Measurements from ENCODE around the gene ASB3. TPM values are rescaled to one million over a fixed set of nuclear protein-coding genes. Genes with fewer than 3 reads are reported as not detected.

ASB3 gene
- total and polyA plus RNA-seq, 2 donors (not counting 3 experiments of a cell fraction or from before 2014, with no cell fraction given), result 20.3 to 20.5 TPM

- no peaks in the 10 kb centered on the region for H3K9me3 ChIP-seq (replicated peaks; ENCODE audit: control insufficient read depth, insufficient read depth, low read length)
- H3K36me3 ChIP-seq (ENCODE audit: control insufficient read depth in 2 of 2, extremely low read depth in 1 of 2, insufficient read depth in 2 of 2, low read length in 2 of 2), result no peaks in the 10 kb centered on the region
- no peaks in the 10 kb centered on the region for H4K20me1 ChIP-seq (replicated peaks; ENCODE audit: control insufficient read depth, extremely low read depth, insufficient read depth, low read length)
- no TSS peak for BruUV-seq (replicated peaks)
- dilution Hi-C loops (cut with MboI; ENCODE audit: extremely low pct_ligation_motif_present, low sequenced_read_pairs), result no loop called here
- H3K9me1 ChIP-seq (replicated peaks; ENCODE audit: control insufficient read depth, extremely low read depth, insufficient read depth, low read length), result no peaks in the 10 kb centered on the region
- POLR2A ChIA-PET, result no interaction called here
- no peak for TF ChIP-seq POLR2AphosphoS5 (IDR thresholded peaks at IDR 0.05; ENCODE audit: insufficient read depth, low read depth, low read length)
- TF ChIP-seq, protein P1, sequence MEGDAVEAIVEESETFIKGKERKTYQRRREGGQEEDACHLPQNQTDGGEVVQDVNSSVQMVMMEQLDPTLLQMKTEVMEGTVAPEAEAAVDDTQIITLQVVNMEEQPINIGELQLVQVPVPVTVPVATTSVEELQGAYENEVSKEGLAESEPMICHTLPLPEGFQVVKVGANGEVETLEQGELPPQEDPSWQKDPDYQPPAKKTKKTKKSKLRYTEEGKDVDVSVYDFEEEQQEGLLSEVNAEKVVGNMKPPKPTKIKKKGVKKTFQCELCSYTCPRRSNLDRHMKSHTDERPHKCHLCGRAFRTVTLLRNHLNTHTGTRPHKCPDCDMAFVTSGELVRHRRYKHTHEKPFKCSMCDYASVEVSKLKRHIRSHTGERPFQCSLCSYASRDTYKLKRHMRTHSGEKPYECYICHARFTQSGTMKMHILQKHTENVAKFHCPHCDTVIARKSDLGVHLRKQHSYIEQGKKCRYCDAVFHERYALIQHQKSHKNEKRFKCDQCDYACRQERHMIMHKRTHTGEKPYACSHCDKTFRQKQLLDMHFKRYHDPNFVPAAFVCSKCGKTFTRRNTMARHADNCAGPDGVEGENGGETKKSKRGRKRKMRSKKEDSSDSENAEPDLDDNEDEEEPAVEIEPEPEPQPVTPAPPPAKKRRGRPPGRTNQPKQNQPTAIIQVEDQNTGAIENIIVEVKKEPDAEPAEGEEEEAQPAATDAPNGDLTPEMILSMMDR (IDR thresholded peaks at IDR 0.05; ENCODE audit: extremely low read depth in 1 of 2, insufficient read depth in 1 of 2, low read depth in 1 of 2, low read length in 2 of 2), result peak; percentile 6 to 18
- no peak for FAIRE-seq
- no peak overlapping the region for H2AFZ ChIP-seq (ENCODE audit: low read depth, low read length)
- no peak overlapping the region for H3K4me2 ChIP-seq (ENCODE audit: insufficient read depth, low read length)
- intact Hi-C loops (cut with micrococcal nuclease), result no loop called here
- H3K9ac ChIP-seq (replicated peaks; ENCODE audit: extremely low read depth, insufficient read depth, low read length), result no peak overlapping the region
- no peaks in the 10 kb centered on the region for H3K27me3 ChIP-seq (ENCODE audit: control insufficient read depth in 2 of 2, insufficient read depth in 2 of 2, low read length in 2 of 2)
- H3K27ac ChIP-seq (ENCODE audit: insufficient read depth, low read depth, low read length), result no peak overlapping the region
- peaks cover 2% of the 10 kb centered on the region for H3K4me1 ChIP-seq (ENCODE audit: control insufficient read depth, extremely low read depth, insufficient read depth, low read length)
- H3K4me3 ChIP-seq (replicated peaks in 1 of 3; ENCODE audit: insufficient read depth in 1 of 3, low read depth in 1 of 3, low read length in 3 of 3), result no peak overlapping the region
- peak; percentile 39 for DNase-seq (ENCODE audit: low read depth, low spot score)
- CTCF ChIA-PET, result interaction anchor here (0.9 to 1.0 kb wide), 2 partner anchors 9 to 293 kb away, joined by 3 to 6 read pairs; no protein-coding TSS in a partner anchor
- no peaks in the 10 kb centered on the region for H3K79me2 ChIP-seq (ENCODE audit: control insufficient read depth, insufficient read depth, low read length)
Measured at GRCh38 chr2:53715568-53715967, 71.2 kb downstream of the ASB3 start.

DNA sequence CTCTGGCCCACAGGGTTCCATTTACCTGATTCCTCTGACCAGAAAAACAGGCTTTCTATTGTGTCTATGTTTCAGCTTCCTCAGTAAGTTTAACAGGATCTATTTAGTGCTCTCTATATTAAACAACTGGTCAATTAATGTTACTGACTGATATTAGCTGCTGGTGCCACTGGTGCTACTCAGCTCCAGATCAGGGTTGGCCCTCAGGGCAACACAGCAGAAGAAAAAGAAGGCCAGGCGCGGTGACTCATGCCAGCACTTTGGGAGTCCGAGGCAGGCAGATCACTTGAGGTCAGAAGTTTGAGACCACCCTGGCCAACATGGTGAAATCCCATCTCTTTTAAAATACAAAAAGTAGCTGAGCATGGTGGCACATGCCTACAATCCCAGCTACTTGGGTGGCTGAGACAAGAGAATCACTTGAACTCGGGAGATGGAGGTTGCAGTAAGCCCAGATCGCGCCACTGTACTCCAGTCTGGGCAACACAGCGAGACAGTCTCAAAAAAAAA is 75.4 kb downstream of the ASB3 start:
- Histone ChIP-seq H3K9me1 (replicated peaks; ENCODE audit: control insufficient read depth, extremely low read depth, insufficient read depth, low read length) (no peaks in the 10 kb centered on the region), H3K36me3 (ENCODE audit: control insufficient read depth in 2 of 2, extremely low read depth in 1 of 2, insufficient read depth in 2 of 2, low read length in 2 of 2) (peaks cover 0 to 3% of the 10 kb centered on the region in 2 experiments), H3K79me2 (ENCODE audit: control insufficient read depth, insufficient read depth, low read length) (no peaks in the 10 kb centered on the region), H3K27me3 (ENCODE audit: control insufficient read depth in 2 of 2, insufficient read depth in 2 of 2, low read length in 2 of 2) (no peaks in the 10 kb centered on the region), H2AFZ (ENCODE audit: low read depth, low read length) (no peak overlapping the region), H3K4me3 (replicated peaks in 1 of 3; ENCODE audit: insufficient read depth in 1 of 3, low read depth in 1 of 3, low read length in 3 of 3) (no peak overlapping the region), H3K4me1 (ENCODE audit: control insufficient read depth, extremely low read depth, insufficient read depth, low read length) (no peaks in the 10 kb centered on the region), H3K27ac (ENCODE audit: insufficient read depth, low read depth, low read length) (no peak overlapping the region), H4K20me1 (replicated peaks; ENCODE audit: control insufficient read depth, extremely low read depth, insufficient read depth, low read length) (no peaks in the 10 kb centered on the region), H3K9ac (replicated peaks; ENCODE audit: extremely low read depth, insufficient read depth, low read length) (no peak overlapping the region), H3K4me2 (ENCODE audit: insufficient read depth, low read length) (no peak overlapping the region), H3K9me3 (replicated peaks; ENCODE audit: control insufficient read depth, insufficient read depth, low read length) (no peaks in the 10 kb centered on the region)
- dilution Hi-C loops (cut with MboI; ENCODE audit: extremely low pct_ligation_motif_present, low sequenced_read_pairs), result no loop called here
- ChIA-PET CTCF (interaction anchor here (1.1 kb wide), 1 partner anchor 22 kb away, joined by 4 read pairs; no protein-coding TSS in a partner anchor), POLR2A (no interaction called here)
- no TSS peak for BruUV-seq (replicated peaks)
- DNase-seq (ENCODE audit: low read depth, low spot score), result no peak
- FAIRE-seq, result no peak
- TF ChIP-seq FOS (IDR thresholded peaks at IDR 0.05; ENCODE audit: borderline replicate concordance, insufficient read depth, low read length) (no peak), EZH2 (IDR thresholded peaks at IDR 0.05; ENCODE audit: borderline replicate concordance, low read depth, low read length, severe bottlenecking) (no peak), MYC (IDR thresholded peaks at IDR 0.05; ENCODE audit: low read depth, low read length) (no peak), JUN (IDR thresholded peaks at IDR 0.05; ENCODE audit: borderline replicate concordance, insufficient read depth, insufficient read length, low read depth) (no peak), POLR2AphosphoS5 (IDR thresholded peaks at IDR 0.05; ENCODE audit: insufficient read depth, low read depth, low read length) (no peak), POLR2A (IDR thresholded peaks at IDR 0.05; ENCODE audit: low read depth, low read length) (no peak), GATA2 (IDR thresholded peaks at IDR 0.05; ENCODE audit: insufficient read depth, insufficient read length, low read depth, low read length) (no peak), MAX (IDR thresholded peaks at IDR 0.05; ENCODE audit: insufficient read depth, insufficient read length) (no peak)
- TF ChIP-seq, protein P1 (IDR thresholded peaks at IDR 0.05; ENCODE audit: extremely low read depth in 1 of 2, insufficient read depth in 1 of 2, low read depth in 1 of 2, low read length in 2 of 2), result no peak
- intact Hi-C loops (cut with micrococcal nuclease), result no loop called here

Data from endothelial cell of umbilical vein (primary cell).